HG02938 (cell line): ENCODE results near the gene TPRG1.

Experiments
- ATAC-seq: cut with Tn5 transposase; IDR thresholded peaks from one replicate; pipeline ENCODE4 v1.9.1; 2021; ENCODE audit warnings: mild to moderate bottlenecking, moderate library complexity; ENCODE audit not compliant: unreplicated experiment

The TPRG1 gene, protein sequence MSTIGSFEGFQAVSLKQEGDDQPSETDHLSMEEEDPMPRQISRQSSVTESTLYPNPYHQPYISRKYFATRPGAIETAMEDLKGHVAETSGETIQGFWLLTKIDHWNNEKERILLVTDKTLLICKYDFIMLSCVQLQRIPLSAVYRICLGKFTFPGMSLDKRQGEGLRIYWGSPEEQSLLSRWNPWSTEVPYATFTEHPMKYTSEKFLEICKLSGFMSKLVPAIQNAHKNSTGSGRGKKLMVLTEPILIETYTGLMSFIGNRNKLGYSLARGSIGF

GRCh38 chr3:189171707-189172106, at the start of gene TPRG1:
TPRG1 (plus strand) TSS chr3:189171971; CDS start chr3:189207385, 35,414 bp downstream.
- no peak for ATAC-seq

- ATAC-seq, result no peak
Observed at GRCh38 chr3:189122110-189122509, 49.7 kb upstream of the TPRG1 start.

DNA sequence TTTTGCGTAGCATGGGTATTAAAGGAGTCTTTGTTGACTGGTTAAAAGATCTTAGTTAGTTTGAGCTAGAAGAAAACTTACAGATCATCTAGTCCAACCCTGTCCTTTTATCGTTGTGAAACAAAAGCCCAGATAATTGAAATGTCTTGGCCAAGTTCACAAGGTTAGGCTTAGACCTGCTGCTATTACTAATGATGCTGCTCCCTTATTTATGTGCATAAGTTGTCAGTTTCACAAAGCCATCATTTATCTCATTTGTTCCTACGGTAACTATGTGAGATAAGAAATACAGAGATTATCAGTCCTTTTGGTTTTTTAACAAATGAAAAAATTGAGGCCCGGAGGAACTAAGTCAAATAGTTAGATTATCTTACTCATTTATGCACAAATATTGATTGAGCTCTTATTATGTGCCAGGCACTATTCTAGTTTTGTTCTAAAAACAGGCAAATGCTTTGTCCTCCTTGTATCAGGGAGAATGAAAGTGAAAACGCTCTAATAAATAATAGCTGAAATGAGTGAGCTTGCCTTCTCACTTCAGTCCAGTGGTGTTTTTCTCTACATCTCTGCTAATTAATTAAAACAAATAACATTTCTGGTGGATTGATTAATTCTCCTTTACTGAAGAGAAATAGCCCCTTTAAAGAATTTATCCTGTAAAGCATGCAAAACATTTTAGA, 49.1 kb upstream of the TPRG1 start:
- no peak for ATAC-seq

DNA sequence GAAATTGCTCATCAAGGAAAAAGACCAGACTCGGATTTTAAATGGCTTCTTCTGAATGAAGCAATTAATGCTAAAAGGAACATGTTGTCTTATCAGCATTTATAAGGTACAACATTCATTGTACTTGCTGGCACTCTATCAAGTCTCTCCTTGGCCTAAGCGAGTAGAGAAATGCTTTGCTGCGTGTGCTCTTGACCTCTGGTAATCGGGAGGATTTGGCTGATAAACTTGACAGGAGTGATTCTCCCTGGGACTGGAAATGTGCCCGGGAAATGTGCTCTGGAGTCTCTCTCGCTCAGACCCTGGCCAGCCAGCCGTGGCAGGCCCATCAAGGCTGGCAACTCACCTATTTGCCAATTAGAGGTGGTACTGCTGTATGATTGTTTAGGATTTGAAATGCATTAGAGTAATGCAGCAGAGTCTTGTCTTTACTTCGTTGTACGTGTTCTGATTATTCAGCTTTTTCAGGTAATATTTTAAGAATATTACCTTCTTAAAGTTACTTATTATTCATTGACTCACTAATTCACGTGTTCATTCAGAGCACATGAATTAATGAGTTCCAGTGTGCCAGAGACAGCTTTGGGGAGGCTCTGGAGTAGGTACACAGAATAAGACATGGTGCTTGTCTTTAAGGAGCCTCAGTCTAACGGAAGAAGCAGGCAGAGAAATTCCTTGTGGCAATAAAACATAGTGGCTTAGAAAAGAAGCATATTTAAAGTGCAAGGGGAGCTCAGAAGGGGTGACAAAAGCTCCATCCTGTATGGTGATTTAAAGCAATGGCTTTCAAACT, 48.0 kb upstream of the TPRG1 start:
- ATAC-seq, result no peak

- peak; percentile 96 for ATAC-seq
Observed at GRCh38 chr3:189132231-189132671, 39.5 kb upstream of the TPRG1 start.

DNA sequence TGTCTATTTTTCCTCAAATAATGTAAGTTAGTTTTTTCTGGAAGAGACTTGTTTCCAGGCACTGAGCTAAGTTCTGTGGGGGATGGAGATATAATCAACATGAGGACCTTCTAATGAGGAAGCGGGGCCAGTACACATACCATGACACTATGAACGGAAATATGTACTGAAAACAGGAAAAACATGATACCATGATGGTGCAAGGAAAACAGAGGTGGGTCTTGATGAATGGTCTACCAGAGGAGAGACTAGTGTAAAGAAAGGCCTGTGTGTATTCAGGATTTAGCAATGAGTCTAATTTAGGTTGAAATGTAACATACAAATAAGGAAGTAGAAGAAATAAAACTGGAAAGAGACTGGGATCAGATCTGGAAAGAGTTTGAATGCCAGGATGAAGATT, 38.9 kb upstream of the TPRG1 start:
- ATAC-seq, result no peak

- no peak for ATAC-seq
Observed at GRCh38 chr3:189133768-189134167, 38.0 kb upstream of the TPRG1 start.

- no peak for ATAC-seq
Observed at GRCh38 chr3:189137416-189137815, 34.4 kb upstream of the TPRG1 start.

DNA sequence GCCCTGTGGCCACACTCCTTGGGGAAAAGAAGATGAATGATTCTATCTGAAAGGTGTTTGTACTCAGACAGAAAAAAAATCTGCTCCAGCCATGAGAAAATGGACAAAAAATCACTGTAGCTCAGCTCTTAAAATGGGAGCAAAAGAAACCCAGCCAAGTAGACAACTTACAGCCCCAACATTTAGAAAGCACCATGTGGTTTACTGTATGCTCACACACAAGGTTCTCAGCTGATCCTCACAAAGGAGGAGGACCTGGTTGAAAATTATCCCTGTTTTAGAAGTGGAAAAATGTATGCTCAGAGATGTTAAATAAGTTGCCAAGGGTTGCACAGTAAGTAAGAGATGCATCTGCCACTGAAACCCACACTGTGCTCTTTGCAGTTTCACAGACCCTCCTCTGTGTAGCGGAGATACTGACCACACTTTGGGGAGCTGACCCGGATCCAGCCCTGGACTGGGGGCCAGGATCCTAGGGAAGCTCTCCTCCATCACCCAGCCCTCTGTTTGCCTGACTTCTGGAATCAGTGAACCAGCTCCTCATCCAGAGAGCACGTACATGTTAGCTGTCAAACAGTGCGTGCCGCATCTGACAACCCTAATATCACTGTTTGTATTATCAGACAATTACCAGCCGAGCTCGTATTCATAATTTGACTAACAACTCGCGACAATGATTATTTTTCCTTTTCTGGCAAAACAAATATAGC, 32.7 kb upstream of the TPRG1 start:
- no peak for ATAC-seq

- no peak for ATAC-seq
Observed at GRCh38 chr3:189139611-189139940, 32.2 kb upstream of the TPRG1 start.

DNA sequence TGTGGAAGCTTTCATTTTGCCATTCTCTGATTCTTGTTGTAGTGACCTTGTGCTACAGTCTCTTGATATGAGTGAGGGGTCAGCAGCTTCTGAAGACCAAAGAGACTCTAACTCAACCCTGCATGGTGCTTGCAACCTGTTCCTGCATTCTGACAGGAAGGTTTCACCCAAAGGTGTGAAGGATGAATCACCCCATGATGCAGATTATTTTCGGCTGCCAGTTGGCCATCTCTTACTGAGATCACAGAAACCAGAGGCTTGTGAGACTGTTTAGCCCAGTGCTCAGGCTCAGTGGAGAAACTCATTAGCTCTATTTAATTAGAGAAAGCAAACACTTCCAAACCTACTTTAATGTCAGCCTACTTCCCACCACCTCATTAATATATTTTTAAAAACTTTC, 29.2 kb upstream of the TPRG1 start:
- no peak for ATAC-seq

GRCh38 chr3:189143321-189143720, 28.4 kb upstream of the TPRG1 start:
- no peak for ATAC-seq

DNA sequence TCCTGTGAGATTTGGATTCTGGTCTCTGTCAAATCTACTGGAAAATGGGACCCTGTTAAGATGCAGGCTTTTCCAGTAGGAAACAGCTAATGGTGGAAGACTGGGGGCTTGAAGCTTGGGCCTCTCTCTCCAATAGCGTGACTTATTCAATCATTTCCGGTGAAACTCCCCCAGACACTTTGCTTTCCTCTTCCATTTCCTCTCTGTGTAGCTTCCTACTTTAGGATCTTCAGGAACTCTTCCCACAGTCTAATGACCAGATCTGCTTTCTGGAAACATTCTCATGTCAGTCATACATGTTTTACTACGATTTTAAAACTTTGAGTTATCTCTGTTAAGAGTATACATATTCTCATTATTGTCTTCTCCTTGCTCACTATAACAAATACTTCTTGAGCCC, 28.0 kb upstream of the TPRG1 start:
- ATAC-seq, result no peak

DNA sequence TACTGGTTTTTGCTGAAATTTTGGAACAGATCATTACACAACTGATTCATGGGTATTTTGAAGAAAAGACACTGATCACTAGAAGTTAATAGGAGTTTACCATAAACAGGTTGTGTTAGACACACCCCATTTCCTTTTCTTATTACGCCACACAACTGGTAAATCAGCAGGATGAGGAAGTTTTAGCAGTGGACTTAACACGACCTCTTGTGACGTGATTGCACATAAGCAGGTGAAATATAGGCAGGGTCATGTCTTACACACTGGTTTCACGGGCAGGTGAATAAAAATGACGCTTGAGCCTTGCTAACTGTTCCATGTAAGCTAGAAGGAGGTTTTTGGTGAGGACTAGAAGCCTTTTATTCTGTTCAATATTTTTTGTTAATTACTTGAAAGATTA, 27.1 kb upstream of the TPRG1 start:
- ATAC-seq, result no peak

- ATAC-seq, result no peak
Observed at GRCh38 chr3:189146848-189147247, 24.9 kb upstream of the TPRG1 start.

- peak; percentile 91 for ATAC-seq
Observed at GRCh38 chr3:189148081-189148507, 23.7 kb upstream of the TPRG1 start.

DNA sequence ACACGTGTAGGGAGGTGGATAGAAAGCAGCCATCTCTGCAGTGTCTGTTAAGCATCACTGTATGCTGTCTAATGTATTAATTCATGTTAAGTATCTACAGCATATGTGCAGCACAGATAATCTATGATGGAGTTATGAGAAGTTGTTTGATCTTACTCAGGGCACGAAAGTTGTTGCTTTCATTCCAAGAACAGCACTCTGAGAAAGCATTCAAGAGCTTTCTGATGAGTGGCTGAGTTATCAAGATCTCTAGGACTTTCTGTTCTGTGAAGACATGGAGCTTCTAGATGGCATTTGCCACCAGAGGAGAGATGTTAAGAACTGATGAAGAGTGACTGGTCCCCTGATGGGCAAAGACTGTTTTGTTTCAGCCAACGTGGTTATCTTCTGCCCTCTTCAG, 22.6 kb upstream of the TPRG1 start:
- ATAC-seq, result no peak

GRCh38 chr3:189157232-189158007, 14.4 kb upstream of the TPRG1 start:
- no peak for ATAC-seq

DNA sequence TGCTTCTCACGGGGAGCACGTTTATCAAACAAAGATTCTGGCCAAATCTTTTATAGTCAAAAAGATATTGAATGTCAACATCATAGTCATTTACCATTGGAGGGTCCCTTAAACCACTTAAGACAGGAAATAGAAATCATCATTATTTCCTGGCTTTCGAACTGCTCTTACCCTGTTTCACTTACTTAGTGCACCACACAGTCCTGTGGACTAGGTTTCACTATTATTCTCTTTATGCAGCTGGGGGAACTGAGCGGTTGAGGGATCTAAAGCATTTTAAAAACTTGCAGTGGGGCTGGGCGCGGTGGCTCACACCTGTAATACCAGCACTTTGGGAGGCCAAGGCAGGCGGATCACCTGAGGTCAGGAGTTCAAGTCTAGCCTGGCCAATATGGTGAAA, 13.7 kb upstream of the TPRG1 start:
- ATAC-seq, result no peak

- ATAC-seq, result no peak
Observed at GRCh38 chr3:189160519-189161309, 11.1 kb upstream of the TPRG1 start.
